ENCODE data around the gene ANKS1A.
"Not testable (repeated sequence)": the region's sequence is repeated elsewhere in the genome, so short reads cannot be mapped to it uniquely, and the experiment has no call there.

Gene ANKS1A

DNA sequence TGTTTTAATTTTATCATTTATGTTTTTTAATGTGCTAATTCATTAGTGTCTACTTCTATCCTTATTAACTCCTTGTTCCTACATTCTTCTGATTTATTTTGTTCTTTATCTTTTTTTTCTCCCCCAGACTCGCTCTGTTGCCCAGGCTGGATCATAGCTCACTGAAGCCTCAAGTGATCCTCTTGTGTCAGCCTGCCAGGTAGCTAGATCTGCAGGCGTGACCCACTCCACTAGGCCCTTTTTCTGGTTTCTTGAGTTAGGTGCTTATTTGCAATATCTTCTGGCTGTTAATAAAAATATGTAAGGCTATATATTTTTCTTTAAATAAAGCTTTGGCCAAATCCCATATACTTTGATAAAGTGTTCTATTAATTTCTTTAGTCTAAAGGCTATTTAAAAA lies 4.1 kb upstream of the ANKS1A start:
- no peak for DNase-seq (ENCODE audit: extremely low read depth, low read depth)
- TF ChIP-seq, protein P1, sequence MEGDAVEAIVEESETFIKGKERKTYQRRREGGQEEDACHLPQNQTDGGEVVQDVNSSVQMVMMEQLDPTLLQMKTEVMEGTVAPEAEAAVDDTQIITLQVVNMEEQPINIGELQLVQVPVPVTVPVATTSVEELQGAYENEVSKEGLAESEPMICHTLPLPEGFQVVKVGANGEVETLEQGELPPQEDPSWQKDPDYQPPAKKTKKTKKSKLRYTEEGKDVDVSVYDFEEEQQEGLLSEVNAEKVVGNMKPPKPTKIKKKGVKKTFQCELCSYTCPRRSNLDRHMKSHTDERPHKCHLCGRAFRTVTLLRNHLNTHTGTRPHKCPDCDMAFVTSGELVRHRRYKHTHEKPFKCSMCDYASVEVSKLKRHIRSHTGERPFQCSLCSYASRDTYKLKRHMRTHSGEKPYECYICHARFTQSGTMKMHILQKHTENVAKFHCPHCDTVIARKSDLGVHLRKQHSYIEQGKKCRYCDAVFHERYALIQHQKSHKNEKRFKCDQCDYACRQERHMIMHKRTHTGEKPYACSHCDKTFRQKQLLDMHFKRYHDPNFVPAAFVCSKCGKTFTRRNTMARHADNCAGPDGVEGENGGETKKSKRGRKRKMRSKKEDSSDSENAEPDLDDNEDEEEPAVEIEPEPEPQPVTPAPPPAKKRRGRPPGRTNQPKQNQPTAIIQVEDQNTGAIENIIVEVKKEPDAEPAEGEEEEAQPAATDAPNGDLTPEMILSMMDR (IDR thresholded peaks at IDR 0.05; ENCODE audit: low read depth, low read length), result no peak

- DNase-seq (ENCODE audit: extremely low read depth, low read depth), result not testable (repeated sequence)
Observed at GRCh38 chr6:34885837-34886236, 3.2 kb upstream of the ANKS1A start.

DNA sequence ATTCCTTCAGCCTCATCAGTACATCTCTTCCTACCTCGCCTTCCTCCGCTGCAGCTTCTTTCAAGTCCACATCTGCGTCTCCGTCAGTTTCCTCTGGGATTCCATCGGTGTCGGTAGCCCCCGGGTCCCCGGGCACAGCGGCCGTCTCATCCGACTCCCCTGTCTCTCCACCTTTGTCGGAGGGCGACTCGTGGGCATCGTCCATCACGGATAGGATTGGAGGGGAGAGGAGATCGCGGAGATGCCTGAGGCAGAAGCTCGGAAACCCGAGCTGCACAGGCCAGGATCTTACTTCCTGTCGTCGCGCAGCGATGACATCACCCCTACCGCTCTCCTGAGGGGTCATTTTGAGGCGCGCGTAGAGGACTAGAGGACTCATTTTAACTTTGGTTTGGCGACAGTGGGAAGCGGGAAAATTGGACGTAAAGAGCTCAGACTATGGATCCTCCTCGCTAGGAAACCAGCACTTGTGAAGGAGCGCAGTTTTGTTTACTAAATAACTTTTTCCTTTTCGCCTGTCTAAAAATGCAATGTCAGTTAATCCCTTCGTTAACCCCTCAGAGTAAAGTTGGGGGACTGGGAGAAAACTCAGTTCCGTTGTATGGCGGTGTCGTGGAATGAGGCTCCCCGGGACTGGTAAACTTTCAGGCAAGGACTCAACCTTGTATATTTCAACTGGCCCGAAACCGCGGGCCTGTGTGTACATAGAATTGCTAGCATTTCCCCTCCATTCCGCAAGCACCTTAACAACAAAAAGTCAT lies 1.1 kb upstream of the ANKS1A start, which contains the start of gene TAF11:
Gene TAF11 (minus strand): TSS at position 290 of the 761 bp plus-strand sequence. CDS start 85 bp downstream, at position 205.
- DNase-seq (ENCODE audit: extremely low read depth, low read depth), result peak; percentile 78

GRCh38 chr6:34888514-34888856 lies 570 bp upstream of the ANKS1A start:
- DNase-seq (ENCODE audit: extremely low read depth, low read depth), result no peak
- TF ChIP-seq, protein P1 (IDR thresholded peaks at IDR 0.05; ENCODE audit: low read depth, low read length), result no peak

More for the DNA sequence above, 1.1 kb upstream of the ANKS1A start, which contains the start of gene TAF11:
- TF ChIP-seq, protein P1 (IDR thresholded peaks at IDR 0.05; ENCODE audit: low read depth, low read length), result no peak

- TF ChIP-seq, protein P1 (IDR thresholded peaks at IDR 0.05; ENCODE audit: low read depth, low read length), result no peak
- no peak for DNase-seq (ENCODE audit: extremely low read depth, low read depth)
Observed at GRCh38 chr6:34890533-34890925, 1.5 kb downstream of the ANKS1A start.

GRCh38 chr6:34891296-34891695 lies 2.2 kb downstream of the ANKS1A start:
- DNase-seq (ENCODE audit: extremely low read depth, low read depth), result no peak
- TF ChIP-seq, protein P1 (IDR thresholded peaks at IDR 0.05; ENCODE audit: low read depth, low read length), result no peak

GRCh38 chr6:34894693-34895092 lies 5.6 kb downstream of the ANKS1A start:
- TF ChIP-seq, protein P1 (IDR thresholded peaks at IDR 0.05; ENCODE audit: low read depth, low read length), result no peak
- DNase-seq (ENCODE audit: extremely low read depth, low read depth), result no peak

GRCh38 chr6:34897130-34897529 lies 8.1 kb downstream of the ANKS1A start:
- TF ChIP-seq, protein P1 (IDR thresholded peaks at IDR 0.05; ENCODE audit: low read depth, low read length), result no peak
- no peak for DNase-seq (ENCODE audit: extremely low read depth, low read depth)

Data from AG09319 (cell line).